Measurements from ENCODE around the gene IFFO2. TPM values are rescaled to one million over a fixed set of nuclear protein-coding genes. Genes with fewer than 3 reads are reported as not detected.

The IFFO2 gene
- total RNA-seq, 1 experiment from 2014 or later = 18.7 TPM

GRCh38 chr1:18957532-18958300 is 1.2 kb upstream of the IFFO2 start:
- H3K9me3 ChIP-seq = no peaks in the 10 kb centered on the region
- H3K36me3 ChIP-seq (ENCODE audit: control insufficient read depth, insufficient read depth, low read length) = no peaks in the 10 kb centered on the region
- Mint-ChIP-seq H3K9me3 (ENCODE audit: unreplicated experiment) (no peaks in the 10 kb centered on the region), H3K4me1 (ENCODE audit: low read depth, unreplicated experiment) (peaks cover 5% of the 10 kb centered on the region), H3K4me3 (ENCODE audit: unreplicated experiment) (peak overlapping the region; percentile 79), H3K27ac (ENCODE audit: unreplicated experiment) (no peak overlapping the region), H3K27me3 (ENCODE audit: insufficient read depth, unreplicated experiment) (no peaks in the 10 kb centered on the region), H3K36me3 (ENCODE audit: insufficient read depth, unreplicated experiment) (no peaks in the 10 kb centered on the region)
- H3K27me3 ChIP-seq (replicated peaks; ENCODE audit: control insufficient read depth, insufficient read depth, low read length) = no peaks in the 10 kb centered on the region
- CTCF ChIA-PET = interaction anchor here (0.7 kb wide), 1 partner anchor 18 kb away, joined by 3 read pairs; no protein-coding TSS in a partner anchor
- intact Hi-C loops (cut with micrococcal nuclease; ENCODE audit: unreplicated experiment) = loop anchor here (2.0 to 5.0 kb wide), 2 partner anchors 53 to 55 kb away; partner anchors contain the start of gene ALDH4A1
- POLR2A ChIA-PET = no interaction called here
- no peak overlapping the region; the same call in 1 of the 2 replicates for H3K4me3 ChIP-seq (ENCODE audit: low read depth, low read length)
- no peak for DNase-seq
- BruUV-seq (replicated peaks) = no TSS peak
- TF ChIP-seq, protein P1, sequence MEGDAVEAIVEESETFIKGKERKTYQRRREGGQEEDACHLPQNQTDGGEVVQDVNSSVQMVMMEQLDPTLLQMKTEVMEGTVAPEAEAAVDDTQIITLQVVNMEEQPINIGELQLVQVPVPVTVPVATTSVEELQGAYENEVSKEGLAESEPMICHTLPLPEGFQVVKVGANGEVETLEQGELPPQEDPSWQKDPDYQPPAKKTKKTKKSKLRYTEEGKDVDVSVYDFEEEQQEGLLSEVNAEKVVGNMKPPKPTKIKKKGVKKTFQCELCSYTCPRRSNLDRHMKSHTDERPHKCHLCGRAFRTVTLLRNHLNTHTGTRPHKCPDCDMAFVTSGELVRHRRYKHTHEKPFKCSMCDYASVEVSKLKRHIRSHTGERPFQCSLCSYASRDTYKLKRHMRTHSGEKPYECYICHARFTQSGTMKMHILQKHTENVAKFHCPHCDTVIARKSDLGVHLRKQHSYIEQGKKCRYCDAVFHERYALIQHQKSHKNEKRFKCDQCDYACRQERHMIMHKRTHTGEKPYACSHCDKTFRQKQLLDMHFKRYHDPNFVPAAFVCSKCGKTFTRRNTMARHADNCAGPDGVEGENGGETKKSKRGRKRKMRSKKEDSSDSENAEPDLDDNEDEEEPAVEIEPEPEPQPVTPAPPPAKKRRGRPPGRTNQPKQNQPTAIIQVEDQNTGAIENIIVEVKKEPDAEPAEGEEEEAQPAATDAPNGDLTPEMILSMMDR (IDR thresholded peaks at IDR 0.05; ENCODE audit: insufficient read depth in 1 of 2, low read depth in 1 of 2, low read length in 1 of 2, severe bottlenecking in 1 of 2, unreplicated experiment in 1 of 2) = no peak
- 0 out of 2 replicates have a peak, but pooled peaks cover 9% of the 10 kb centered on the region for H3K4me1 ChIP-seq

DNA sequence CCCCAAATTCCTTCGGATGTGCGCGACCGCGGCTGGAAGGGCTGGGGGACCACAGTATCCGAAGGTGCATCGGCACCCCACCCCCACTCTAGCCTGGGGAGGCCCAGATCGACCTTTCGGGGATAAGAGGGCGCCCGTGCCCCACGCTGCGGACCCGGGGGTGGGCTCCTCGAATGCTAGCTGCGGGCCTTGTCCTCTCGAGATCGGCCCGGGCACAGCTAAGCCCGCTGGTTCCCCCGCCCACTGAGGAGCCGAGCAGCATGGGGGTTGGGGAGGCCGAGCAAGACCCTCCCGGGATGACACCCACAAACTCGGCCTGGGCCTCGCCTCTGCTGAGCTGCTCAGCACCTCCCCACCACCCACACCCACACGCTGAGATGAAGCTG is 653 bp upstream of the IFFO2 start:
- TF ChIP-seq, protein P1 (IDR thresholded peaks at IDR 0.05; ENCODE audit: insufficient read depth in 1 of 2, low read depth in 1 of 2, low read length in 1 of 2, severe bottlenecking in 1 of 2, unreplicated experiment in 1 of 2) = no peak
- Mint-ChIP-seq H3K27me3 (ENCODE audit: insufficient read depth, unreplicated experiment) (no peaks in the 10 kb centered on the region), H3K4me1 (ENCODE audit: low read depth, unreplicated experiment) (peaks cover 5% of the 10 kb centered on the region), H3K36me3 (ENCODE audit: insufficient read depth, unreplicated experiment) (no peaks in the 10 kb centered on the region), H3K27ac (ENCODE audit: unreplicated experiment) (no peak overlapping the region), H3K9me3 (ENCODE audit: unreplicated experiment) (no peaks in the 10 kb centered on the region), H3K4me3 (ENCODE audit: unreplicated experiment) (peak overlapping the region; percentile 79)
- DNase-seq = no peak
- ChIA-PET POLR2A (no interaction called here), CTCF (no interaction called here)
- peak overlapping the region; percentile 90 for H3K4me3 ChIP-seq (ENCODE audit: low read depth, low read length)
- intact Hi-C loops (cut with micrococcal nuclease; ENCODE audit: unreplicated experiment) = loop anchor here (2.0 to 5.0 kb wide), 2 partner anchors 54 to 55 kb away; partner anchors contain the start of gene ALDH4A1
- BruUV-seq (replicated peaks) = no TSS peak
- H3K27me3 ChIP-seq (replicated peaks; ENCODE audit: control insufficient read depth, insufficient read depth, low read length) = no peaks in the 10 kb centered on the region
- no peaks in the 10 kb centered on the region for H3K36me3 ChIP-seq (ENCODE audit: control insufficient read depth, insufficient read depth, low read length)
- 0 out of 2 replicates have a peak, but pooled peaks cover 9% of the 10 kb centered on the region for H3K4me1 ChIP-seq
- H3K9me3 ChIP-seq = no peaks in the 10 kb centered on the region

- H3K4me1 ChIP-seq = 0 out of 2 replicates have a peak, but pooled peaks cover 15% of the 10 kb centered on the region
- H3K27me3 ChIP-seq (replicated peaks; ENCODE audit: control insufficient read depth, insufficient read depth, low read length) = no peaks in the 10 kb centered on the region
- no peaks in the 10 kb centered on the region for H3K9me3 Mint-ChIP-seq (ENCODE audit: unreplicated experiment)
- H3K36me3 ChIP-seq (ENCODE audit: control insufficient read depth, insufficient read depth, low read length) = no peaks in the 10 kb centered on the region
- peak overlapping the region; percentile 79 for H3K4me3 Mint-ChIP-seq (ENCODE audit: unreplicated experiment)
- peaks cover 5% of the 10 kb centered on the region for H3K4me1 Mint-ChIP-seq (ENCODE audit: low read depth, unreplicated experiment)
- TF ChIP-seq, protein P1 (IDR thresholded peaks at IDR 0.05; ENCODE audit: insufficient read depth in 1 of 2, low read depth in 1 of 2, low read length in 1 of 2, severe bottlenecking in 1 of 2, unreplicated experiment in 1 of 2) = peak in 1 of 2 experiments; percentile 9
- H3K27ac Mint-ChIP-seq (ENCODE audit: unreplicated experiment) = no peak overlapping the region
- H3K27me3 Mint-ChIP-seq (ENCODE audit: insufficient read depth, unreplicated experiment) = no peaks in the 10 kb centered on the region
- no TSS peak for BruUV-seq (replicated peaks)
- ChIA-PET CTCF (interaction anchor here (0.6 to 1.8 kb wide), 4 partner anchors 49 to 281 kb away, joined by 3 to 6 read pairs (median 5); partner anchors contain the start of gene ALDH4A1), POLR2A (interaction anchor here (0.7 kb wide), 1 partner anchor 1375 kb away, joined by 4 read pairs; no protein-coding TSS in a partner anchor)
- intact Hi-C loops (cut with micrococcal nuclease; ENCODE audit: unreplicated experiment) = loop anchor here (2.0 to 5.0 kb wide), 2 partner anchors 53 to 55 kb away; partner anchors contain the start of gene ALDH4A1
- DNase-seq = peak in 1 of 2 experiments; percentile 59
- H3K9me3 ChIP-seq = no peaks in the 10 kb centered on the region
- peak overlapping the region; percentile 90 for H3K4me3 ChIP-seq (ENCODE audit: low read depth, low read length)
- H3K36me3 Mint-ChIP-seq (ENCODE audit: insufficient read depth, unreplicated experiment) = peaks cover 5% of the 10 kb centered on the region
These were observed 859 bp downstream of the IFFO2 start for GRCh38 chr1:18955441-18956192.
